UCSD-AML1 (cell line): Measurements from ENCODE around the gene CSNK1G2.
A peak's percentile ranks its signal among the peaks of the same experiment; 100 is the strongest.

ENCODE experiments used
- DNase-seq: peaks from one replicate; lab custom pipeline; 2025; ENCODE audit not compliant: unreplicated experiment; lab: John Stamatoyannopoulos, UW

CSNK1G2 gene

GRCh38 chr19:1943661-1944087 is 2.7 kb downstream of the CSNK1G2 start:
- no peak for DNase-seq

- no peak for DNase-seq
These were observed 3.3 kb downstream of the CSNK1G2 start for GRCh38 chr19:1944088-1944915.

GRCh38 chr19:1944916-1945561 is 4.1 kb downstream of the CSNK1G2 start:
- no peak for DNase-seq

- peak; percentile 25 for DNase-seq
These were observed 4.9 kb downstream of the CSNK1G2 start for GRCh38 chr19:1945899-1946298.

GRCh38 chr19:1947651-1948209 is 6.8 kb downstream of the CSNK1G2 start:
- no peak for DNase-seq

GRCh38 chr19:1949304-1950101 is 8.5 kb downstream of the CSNK1G2 start:
- no peak for DNase-seq

GRCh38 chr19:1950640-1951039 is 9.7 kb downstream of the CSNK1G2 start:
- DNase-seq, result no peak

- no peak for DNase-seq
These were observed 11.7 kb downstream of the CSNK1G2 start for GRCh38 chr19:1952635-1953034.

GRCh38 chr19:1953037-1953436 is 12.1 kb downstream of the CSNK1G2 start:
- no peak for DNase-seq

GRCh38 chr19:1953441-1954094 is 12.6 kb downstream of the CSNK1G2 start:
- no peak for DNase-seq

- DNase-seq, result no peak
These were observed 13.6 kb downstream of the CSNK1G2 start for GRCh38 chr19:1954532-1954933.

GRCh38 chr19:1955171-1956121 is 14.5 kb downstream of the CSNK1G2 start:
- no peak for DNase-seq

- DNase-seq, result no peak
These were observed 15.1 kb downstream of the CSNK1G2 start for GRCh38 chr19:1956122-1956494.

GRCh38 chr19:1956868-1957492 is 16.0 kb downstream of the CSNK1G2 start:
- no peak for DNase-seq

GRCh38 chr19:1957562-1958248 is 16.7 kb downstream of the CSNK1G2 start:
- no peak for DNase-seq

GRCh38 chr19:1959928-1960589 is 19.1 kb downstream of the CSNK1G2 start:
- no peak for DNase-seq

GRCh38 chr19:1961000-1961883 is 20.3 kb downstream of the CSNK1G2 start:
- no peak for DNase-seq
